ENCODE results near the gene NCOA1.

Gene NCOA1

DNA sequence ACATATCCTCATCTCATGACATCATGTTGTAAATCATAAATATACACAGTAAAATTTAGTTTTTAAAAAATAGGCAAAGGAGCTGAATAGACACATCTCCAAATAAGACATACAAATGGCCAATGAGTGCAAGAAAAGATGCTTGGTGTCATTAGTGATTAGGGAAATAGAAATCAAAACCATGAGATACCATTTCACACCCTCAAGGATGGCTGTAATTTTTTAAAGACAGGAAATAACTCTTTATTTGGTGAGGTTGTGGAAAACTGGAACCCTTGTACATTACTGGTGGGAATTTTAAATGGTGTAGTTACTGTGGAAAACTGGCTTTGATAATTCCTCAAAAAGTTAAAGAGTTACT lies 160.6 kb downstream of the NCOA1 start:
- DNase-seq (ENCODE audit: extremely low spot score), result no peak
- TF ChIP-seq, protein P1, sequence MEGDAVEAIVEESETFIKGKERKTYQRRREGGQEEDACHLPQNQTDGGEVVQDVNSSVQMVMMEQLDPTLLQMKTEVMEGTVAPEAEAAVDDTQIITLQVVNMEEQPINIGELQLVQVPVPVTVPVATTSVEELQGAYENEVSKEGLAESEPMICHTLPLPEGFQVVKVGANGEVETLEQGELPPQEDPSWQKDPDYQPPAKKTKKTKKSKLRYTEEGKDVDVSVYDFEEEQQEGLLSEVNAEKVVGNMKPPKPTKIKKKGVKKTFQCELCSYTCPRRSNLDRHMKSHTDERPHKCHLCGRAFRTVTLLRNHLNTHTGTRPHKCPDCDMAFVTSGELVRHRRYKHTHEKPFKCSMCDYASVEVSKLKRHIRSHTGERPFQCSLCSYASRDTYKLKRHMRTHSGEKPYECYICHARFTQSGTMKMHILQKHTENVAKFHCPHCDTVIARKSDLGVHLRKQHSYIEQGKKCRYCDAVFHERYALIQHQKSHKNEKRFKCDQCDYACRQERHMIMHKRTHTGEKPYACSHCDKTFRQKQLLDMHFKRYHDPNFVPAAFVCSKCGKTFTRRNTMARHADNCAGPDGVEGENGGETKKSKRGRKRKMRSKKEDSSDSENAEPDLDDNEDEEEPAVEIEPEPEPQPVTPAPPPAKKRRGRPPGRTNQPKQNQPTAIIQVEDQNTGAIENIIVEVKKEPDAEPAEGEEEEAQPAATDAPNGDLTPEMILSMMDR (IDR thresholded peaks at IDR 0.05; ENCODE audit: control extremely low read depth, extremely low read depth, low read depth, missing control alignments), result no peak
- ChIA-PET CTCF (interaction anchor here (1.5 to 1.7 kb wide), 3 partner anchors 9 to 69 kb away, joined by 3 to 6 read pairs (median 4); no protein-coding TSS in a partner anchor), POLR2A (no interaction called here)

DNA sequence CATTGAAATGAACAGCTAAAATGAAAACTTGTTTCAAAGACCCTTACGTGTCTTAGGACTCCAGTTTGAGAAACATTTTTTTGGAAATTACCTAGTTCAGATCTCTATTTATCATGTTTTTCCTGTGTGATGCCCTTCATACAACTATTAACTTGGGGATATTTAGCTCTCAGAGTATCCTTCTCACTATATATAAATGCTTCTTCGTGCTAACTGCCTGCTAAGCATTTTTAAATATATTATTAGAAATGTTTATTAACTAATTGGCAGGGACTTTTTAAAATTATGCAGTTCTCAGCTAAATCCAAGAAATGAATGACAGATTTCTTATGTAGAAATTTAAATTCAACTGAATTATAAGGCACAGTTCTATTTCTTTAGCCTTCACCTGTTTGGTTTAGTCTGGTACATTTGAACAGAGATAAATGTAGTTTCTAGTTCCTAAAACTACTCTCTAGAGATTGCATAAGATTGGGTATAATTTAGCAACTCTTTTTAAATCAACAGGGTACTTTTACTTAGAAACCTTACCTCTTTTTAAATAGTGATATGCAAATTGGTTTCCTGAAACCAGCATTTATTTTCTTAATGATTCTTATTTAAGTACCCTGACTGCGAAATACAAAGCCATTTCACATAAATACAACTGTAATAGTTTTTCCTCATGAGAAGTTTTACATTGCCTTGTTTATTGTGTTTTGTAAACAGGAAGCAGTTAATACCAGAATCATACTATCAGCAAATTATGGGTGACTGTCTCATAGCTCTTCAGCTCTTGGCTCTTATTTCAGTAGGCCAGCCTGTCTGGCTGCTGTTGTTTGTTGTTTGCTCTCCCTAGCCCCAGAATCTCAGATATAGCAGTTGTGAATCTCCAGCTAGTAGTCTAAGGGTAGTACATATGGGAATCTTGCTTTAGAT lies 161.5 kb downstream of the NCOA1 start:
- POLR2A ChIA-PET, result no interaction called here
- CTCF ChIA-PET, result interaction anchor here (1.5 to 1.7 kb wide), 4 partner anchors 9 to 69 kb away, joined by 3 to 6 read pairs (median 4); no protein-coding TSS in a partner anchor
- no peak for DNase-seq (ENCODE audit: extremely low spot score)
- TF ChIP-seq, protein P1 (IDR thresholded peaks at IDR 0.05; ENCODE audit: control extremely low read depth, extremely low read depth, low read depth, missing control alignments), result no peak

DNA sequence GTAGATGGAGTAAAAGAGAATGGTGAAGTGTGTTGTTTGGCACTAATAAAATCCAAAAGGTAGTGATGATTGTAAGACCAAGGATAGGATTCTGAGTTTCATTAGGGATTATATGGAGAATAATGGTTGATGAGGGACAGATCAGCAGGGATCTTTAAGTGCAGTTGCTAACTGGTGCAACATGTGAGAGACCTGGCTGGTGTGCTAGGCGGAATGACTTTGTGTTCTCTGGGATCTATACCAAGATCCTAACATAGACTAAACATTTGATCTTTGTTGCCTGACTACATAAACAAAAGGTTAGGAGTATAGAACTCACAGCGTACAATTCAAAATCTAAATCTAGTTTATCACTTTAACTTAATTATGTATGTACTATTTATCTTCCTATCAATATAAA lies 166.8 kb downstream of the NCOA1 start:
- ChIA-PET POLR2A (no interaction called here), CTCF (interaction anchor here (1.0 to 2.6 kb wide), 3 partner anchors 9 to 17 kb away, joined by 3 to 10 read pairs (median 6); no protein-coding TSS in a partner anchor)
- TF ChIP-seq, protein P1 (IDR thresholded peaks at IDR 0.05; ENCODE audit: control extremely low read depth, extremely low read depth, low read depth, missing control alignments), result no peak
- DNase-seq (ENCODE audit: extremely low spot score), result no peak

DNA sequence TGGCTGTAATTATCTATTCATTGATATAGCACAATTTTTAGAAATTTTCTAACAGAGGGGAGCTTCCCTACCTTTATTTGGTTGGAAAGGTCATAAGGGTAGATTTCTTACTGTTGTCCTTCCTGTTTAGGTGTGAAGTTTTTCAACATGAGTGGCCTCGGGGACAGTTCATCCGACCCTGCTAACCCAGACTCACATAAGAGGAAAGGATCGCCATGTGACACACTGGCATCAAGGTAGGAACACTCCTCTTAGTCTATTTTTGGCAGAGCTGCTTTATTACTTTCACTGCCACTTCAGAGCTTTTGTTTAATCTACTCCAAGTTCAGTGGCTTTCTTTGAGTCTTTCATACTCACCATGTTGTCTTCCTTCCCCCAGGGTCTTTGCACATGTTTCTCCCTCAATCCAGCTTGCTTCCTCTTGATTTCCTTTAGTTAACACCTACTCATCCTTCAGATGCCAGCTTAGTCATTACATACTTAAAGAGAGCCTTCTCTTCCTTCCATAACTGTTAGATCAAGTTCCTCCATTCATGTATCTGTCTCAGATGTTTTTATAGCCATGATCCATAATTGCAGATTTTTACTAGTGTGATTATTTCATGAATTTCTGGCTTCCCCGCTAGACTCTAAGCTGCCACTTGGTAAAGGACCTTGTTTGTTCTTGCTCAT lies 167.6 kb downstream of the NCOA1 start:
- POLR2A ChIA-PET, result no interaction called here

DNA sequence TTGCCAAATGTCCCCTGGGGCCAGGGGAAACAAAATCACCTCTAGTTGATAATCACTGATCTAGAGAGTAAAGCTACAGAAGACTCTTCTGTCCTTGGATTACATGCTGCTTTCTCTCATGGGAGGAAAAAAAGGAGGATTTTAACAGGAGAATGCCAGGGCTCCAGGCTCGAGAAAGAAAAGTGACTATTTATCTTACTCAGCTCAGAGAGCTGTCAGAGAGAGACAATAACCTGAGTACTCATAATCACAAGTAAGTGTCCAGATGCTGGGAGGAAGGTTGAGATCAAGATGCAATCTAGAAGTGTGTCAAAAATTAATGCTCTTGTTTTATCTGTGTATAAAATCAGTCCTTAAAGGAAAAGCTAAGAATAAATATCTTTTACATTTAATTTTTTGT lies 168.8 kb downstream of the NCOA1 start:
- no peak for DNase-seq (ENCODE audit: extremely low spot score)
- CTCF ChIA-PET, result interaction anchor here (0.8 to 2.6 kb wide), 4 partner anchors 11 to 190 kb away, joined by 3 to 10 read pairs (median 4); no protein-coding TSS in a partner anchor
- POLR2A ChIA-PET, result no interaction called here
- TF ChIP-seq, protein P1 (IDR thresholded peaks at IDR 0.05; ENCODE audit: control extremely low read depth, extremely low read depth, low read depth, missing control alignments), result no peak

More for the DNA sequence above, 167.6 kb downstream of the NCOA1 start:
- TF ChIP-seq, protein P1 (IDR thresholded peaks at IDR 0.05; ENCODE audit: control extremely low read depth, extremely low read depth, low read depth, missing control alignments), result no peak
- CTCF ChIA-PET, result interaction anchor here (1.0 to 2.6 kb wide), 3 partner anchors 10 to 18 kb away, joined by 3 to 10 read pairs (median 6); no protein-coding TSS in a partner anchor
- no peak for DNase-seq (ENCODE audit: extremely low spot score)

DNA sequence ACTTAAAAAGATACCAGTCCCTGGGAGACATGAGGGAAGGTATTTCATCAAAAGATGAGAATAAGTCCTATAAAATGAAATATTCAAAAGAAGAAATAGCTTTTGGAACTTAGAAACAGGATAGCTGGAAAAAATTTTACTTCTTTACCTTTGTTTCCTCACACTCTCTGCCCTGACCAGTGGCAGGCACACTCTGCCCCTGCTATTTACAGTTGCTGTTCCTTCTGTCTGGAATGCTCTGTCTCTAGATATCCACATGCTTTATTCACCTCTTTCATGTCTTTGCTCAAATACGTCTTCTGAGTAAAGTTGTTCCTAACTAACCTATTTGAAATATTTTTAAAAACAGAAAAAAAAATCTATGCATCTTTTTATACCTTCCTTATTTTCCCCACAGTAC lies 176.5 kb downstream of the NCOA1 start:
- CTCF ChIA-PET, result no interaction called here
- DNase-seq (ENCODE audit: extremely low spot score), result no peak
- POLR2A ChIA-PET, result no interaction called here
- TF ChIP-seq, protein P1 (IDR thresholded peaks at IDR 0.05; ENCODE audit: control extremely low read depth, extremely low read depth, low read depth, missing control alignments), result no peak

Data from GM10248 (cell line).